ENCODE measurements around the gene AFF2.

DNA sequence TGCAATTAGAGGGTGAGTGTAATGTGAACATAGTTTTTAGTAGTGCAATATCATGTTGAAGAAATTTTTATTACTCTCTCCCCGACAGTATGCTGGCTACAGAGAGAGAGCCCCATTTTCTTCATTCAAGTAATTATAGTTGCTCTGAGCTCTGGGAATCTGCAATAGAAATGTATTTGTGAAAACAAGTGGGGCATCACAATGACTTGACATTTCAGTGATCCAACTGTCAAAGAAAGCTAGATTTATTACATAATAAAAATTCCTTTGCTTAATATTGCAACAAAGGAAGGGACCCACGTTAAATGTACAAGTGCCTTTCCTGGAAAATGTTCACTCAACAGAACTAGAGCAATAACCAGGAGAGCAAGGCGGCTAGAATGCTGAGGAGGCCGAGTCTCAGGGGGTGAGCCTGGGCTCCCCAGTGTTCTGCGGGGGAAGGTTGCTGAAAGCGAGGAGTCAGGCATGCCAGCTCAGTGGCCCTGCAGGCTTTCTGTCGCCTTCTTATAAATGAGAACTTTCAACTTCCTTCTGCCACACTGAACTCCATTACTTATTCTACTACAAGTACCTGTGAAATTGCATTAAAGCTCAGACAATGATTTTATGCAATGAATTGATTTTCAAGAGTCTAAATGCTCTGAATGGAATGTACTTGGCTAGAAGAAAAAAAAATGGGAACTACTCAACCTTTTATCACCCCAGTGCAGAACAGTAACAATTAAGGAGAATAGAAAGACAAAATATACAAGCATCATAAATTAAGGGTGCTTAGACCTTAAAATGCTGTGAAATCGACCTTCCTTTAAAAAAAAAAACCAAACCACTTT lies 476.4 kb downstream of the AFF2 start:
- no peak for TF ChIP-seq CTCF (IDR thresholded peaks at IDR 0.05)
- no peak for TF ChIP-seq POLR2A (IDR thresholded peaks at IDR 0.05)
- TF ChIP-seq POLR2AphosphoS5 (IDR thresholded peaks at IDR 0.05), result no peak
- TF ChIP-seq EP300 (IDR thresholded peaks at IDR 0.05), result no peak
